A673 (cell line): Measurements from ENCODE around the gene C11orf52. TPM values are rescaled to one million over a fixed set of nuclear protein-coding genes. Genes with fewer than 3 reads are reported as not detected.

ENCODE experiments used
- BruUV-seq: library from RNA; stranded (reverse); fragments of 400-500 nt; replicated peaks from 2 replicates; lab custom pipeline; 2021; lab: Mats Ljungman, UMichigan
- CTCF ChIA-PET: fragments of 300-600 bp; sonication (Branson Sonifier 250); formaldehyde crosslinking; loops from one replicate; lab custom pipeline; 2022; ENCODE audit warnings: antibody characterized with exemption; lab: Charles Lee
- POLR2A ChIA-PET: fragments of 300-600 bp; sonication (Branson Sonifier 250); formaldehyde crosslinking; loops from one replicate; lab custom pipeline; 2022; ENCODE audit warnings: antibody characterized with exemption; ENCODE audit not compliant: low non-redundant PET; lab: Charles Lee
- DNase-seq: peaks from one replicate; pipeline ENCODE4 v3.0.0-alpha.2; 2015; ENCODE audit warnings: low spot score
- H3K27ac ChIP-seq: fragments of 200-600 bp; sonication (generic); 2 replicates; pipeline ENCODE4 v1.5.1; 2016; ENCODE audit warnings: mixed run types, low read depth, mild to moderate bottlenecking, mixed read lengths, antibody characterized with exemption, low read length; ENCODE audit not compliant: poor library complexity, severe bottlenecking
- H3K27me3 ChIP-seq: fragments of 200-600 bp; sonication (generic); replicated peaks from 2 replicates; pipeline ENCODE4 v1.6.1; 2017; ENCODE audit warnings: mixed run types, low read depth, mild to moderate bottlenecking, mixed read lengths, antibody characterized with exemption, low read length; ENCODE audit not compliant: insufficient read depth, poor library complexity
- H3K36me3 ChIP-seq: fragments of 200-600 bp; sonication (generic); 2 replicates; pipeline ENCODE4 v1.6.1; 2016; ENCODE audit warnings: mixed run types, mild to moderate bottlenecking, mixed read lengths, antibody characterized with exemption, low read length; ENCODE audit not compliant: insufficient read depth, poor library complexity, severe bottlenecking
- H3K4me1 ChIP-seq: fragments of 200-600 bp; sonication (generic); 2 replicates; pipeline ENCODE4 v1.6.1; 2017; ENCODE audit warnings: mixed run types, mild to moderate bottlenecking, mixed read lengths, antibody characterized with exemption, low read length; ENCODE audit not compliant: insufficient read depth, poor library complexity, severe bottlenecking
- H3K4me3 ChIP-seq: fragments of 200-600 bp; sonication (generic); 2 replicates; pipeline ENCODE4 v1.5.1; 2016; ENCODE audit warnings: low read depth, mixed run types, mild to moderate bottlenecking, mixed read lengths, low read length; ENCODE audit not compliant: poor library complexity, severe bottlenecking
- H3K9me3 ChIP-seq: fragments of 200-600 bp; sonication (generic); 2 replicates; pipeline ENCODE4 v1.6.1; 2016; ENCODE audit warnings: mixed run types, low read depth, mild to moderate bottlenecking, mixed read lengths, antibody characterized with exemption, low read length; ENCODE audit not compliant: poor library complexity, severe bottlenecking
- EZH2 ChIP-seq: fragments of 200-600 bp; sonication (generic); IDR thresholded peaks from 2 replicates; pipeline ENCODE4 v1.6.1; 2017; ENCODE audit warnings: borderline replicate concordance, low read depth, mild to moderate bottlenecking, mixed read lengths, antibody characterized with exemption, low read length; ENCODE audit not compliant: poor library complexity, severe bottlenecking
- intact Hi-C: fragments of 100-400 bp; cut with micrococcal nuclease; formaldehyde crosslinking; loops from one replicate; pipeline ENCODE4 v1.10.0; 2022; ENCODE audit not compliant: unreplicated experiment
- total RNA-seq: library from RNA; stranded (reverse); gene quantifications from 2 replicates; pipeline ENCODE4 v1.2.3, GENCODE V29; 2021
- TF ChIP-seq, protein P1 (sequence below): fragments of 300-800, 200-600 bp; sonication (generic); conservative IDR thresholded peaks from 2 replicates; pipeline ENCODE4 v1.5.1; 2017; ENCODE audit warnings: low read depth, mild to moderate bottlenecking, antibody characterized with exemption, low read length, moderate library complexity, mixed read lengths

Gene C11orf52
- total RNA-seq, 1 experiment from 2014 or later, result 1.4 TPM

DNA sequence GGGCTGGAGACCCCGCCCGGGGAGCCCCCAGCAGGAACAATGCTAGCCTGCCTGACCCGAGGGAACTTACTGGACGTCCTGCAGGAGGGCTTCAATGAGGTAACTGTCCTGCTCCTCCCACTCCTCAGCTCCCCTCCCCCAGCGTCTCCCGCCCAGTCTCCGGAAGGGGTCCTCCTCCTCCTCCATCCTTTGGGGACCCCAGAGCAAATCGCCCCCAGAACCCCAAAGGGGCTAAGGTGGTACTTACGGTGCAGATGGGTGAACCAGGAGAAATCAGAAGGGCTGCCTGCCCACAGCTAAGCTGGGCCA lies 18.7 kb downstream of the C11orf52 start:
- POLR2A ChIA-PET, result interaction anchor here (0.6 kb wide), 1 partner anchor 27 kb away, joined by 3 read pairs; no protein-coding TSS in a partner anchor
- Histone ChIP-seq H3K4me3 (peak overlapping the region; percentile 58), H3K27me3 (no peaks in the 10 kb centered on the region), H3K27ac (peak overlapping the region; percentile 45), H3K9me3 (no peaks in the 10 kb centered on the region), H3K36me3 (no peaks in the 10 kb centered on the region), H3K4me1 (peaks cover 44% of the 10 kb centered on the region)
- CTCF ChIA-PET, result interaction anchor here (0.8 kb wide), 1 partner anchor 66 kb away, joined by 3 read pairs; the partner anchor contains the start of gene ALG9
- no peak for DNase-seq
- TF ChIP-seq EZH2, result no peak
- TF ChIP-seq, protein P1, sequence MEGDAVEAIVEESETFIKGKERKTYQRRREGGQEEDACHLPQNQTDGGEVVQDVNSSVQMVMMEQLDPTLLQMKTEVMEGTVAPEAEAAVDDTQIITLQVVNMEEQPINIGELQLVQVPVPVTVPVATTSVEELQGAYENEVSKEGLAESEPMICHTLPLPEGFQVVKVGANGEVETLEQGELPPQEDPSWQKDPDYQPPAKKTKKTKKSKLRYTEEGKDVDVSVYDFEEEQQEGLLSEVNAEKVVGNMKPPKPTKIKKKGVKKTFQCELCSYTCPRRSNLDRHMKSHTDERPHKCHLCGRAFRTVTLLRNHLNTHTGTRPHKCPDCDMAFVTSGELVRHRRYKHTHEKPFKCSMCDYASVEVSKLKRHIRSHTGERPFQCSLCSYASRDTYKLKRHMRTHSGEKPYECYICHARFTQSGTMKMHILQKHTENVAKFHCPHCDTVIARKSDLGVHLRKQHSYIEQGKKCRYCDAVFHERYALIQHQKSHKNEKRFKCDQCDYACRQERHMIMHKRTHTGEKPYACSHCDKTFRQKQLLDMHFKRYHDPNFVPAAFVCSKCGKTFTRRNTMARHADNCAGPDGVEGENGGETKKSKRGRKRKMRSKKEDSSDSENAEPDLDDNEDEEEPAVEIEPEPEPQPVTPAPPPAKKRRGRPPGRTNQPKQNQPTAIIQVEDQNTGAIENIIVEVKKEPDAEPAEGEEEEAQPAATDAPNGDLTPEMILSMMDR, result no peak
- intact Hi-C loops, result loop anchor here (5.0 to 10.0 kb wide), 2 partner anchors 147 to 345 kb away; partner anchors contain the start of genes SDHD and TIMM8B
- no TSS peak for BruUV-seq

DNA sequence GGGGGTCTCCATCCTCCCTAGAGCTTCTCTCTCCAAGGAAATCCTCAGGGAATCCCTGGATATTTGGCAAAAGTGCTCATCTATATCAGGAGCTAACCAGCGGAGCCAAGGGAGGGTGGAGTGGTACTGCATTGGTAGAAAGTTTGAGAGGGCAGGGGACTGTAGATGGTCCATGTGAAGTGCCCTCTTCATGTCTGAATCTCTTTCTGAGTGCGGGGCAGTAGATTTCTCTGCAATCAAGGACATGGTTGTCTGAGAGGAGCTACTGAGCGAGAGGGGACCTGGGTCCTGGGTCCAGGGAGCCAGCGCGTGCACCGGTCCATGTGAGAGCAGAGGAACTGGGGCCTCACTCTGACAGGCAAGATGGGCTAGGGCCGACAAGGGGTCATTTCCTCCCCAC lies 19.1 kb downstream of the C11orf52 start:
- BruUV-seq, result no TSS peak
- intact Hi-C loops, result loop anchor here (5.0 to 10.0 kb wide), 2 partner anchors 147 to 344 kb away; partner anchors contain the start of genes SDHD and TIMM8B
- ChIA-PET POLR2A (interaction anchor here (0.6 kb wide), 1 partner anchor 27 kb away, joined by 3 read pairs; no protein-coding TSS in a partner anchor), CTCF (interaction anchor here (0.8 to 1.0 kb wide), 2 partner anchors 9 to 66 kb away, joined by 3 read pairs; partner anchors contain the start of gene ALG9)
- Histone ChIP-seq H3K27me3 (no peaks in the 10 kb centered on the region), H3K4me3 (peak overlapping the region; percentile 58), H3K4me1 (peaks cover 44% of the 10 kb centered on the region), H3K9me3 (no peaks in the 10 kb centered on the region), H3K36me3 (no peaks in the 10 kb centered on the region), H3K27ac (no peak overlapping the region)
- TF ChIP-seq, protein P1, result no peak
- TF ChIP-seq EZH2, result no peak
- no peak for DNase-seq

DNA sequence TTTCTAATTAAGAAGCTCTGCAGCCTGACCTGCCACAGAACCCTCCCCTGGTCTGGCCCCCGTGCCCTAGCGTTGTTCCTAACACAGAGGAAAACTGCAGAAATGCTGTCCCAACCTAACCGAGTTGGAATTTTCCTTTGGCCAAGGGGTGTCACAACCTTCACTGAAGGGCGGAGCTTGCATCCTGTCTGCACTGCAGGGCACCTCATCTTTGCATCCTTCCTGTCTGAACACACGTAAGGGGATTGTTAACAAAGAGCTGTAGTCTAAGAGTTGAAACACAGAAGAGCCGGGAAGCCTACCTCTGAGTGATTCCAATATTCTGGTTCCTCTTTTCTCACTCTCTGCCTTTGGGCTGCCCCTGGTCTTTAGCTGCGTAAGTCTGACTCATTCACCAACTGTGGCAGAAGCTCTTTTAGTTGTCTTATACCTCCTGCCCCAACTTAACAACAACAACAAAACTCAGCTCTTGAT lies 20.0 kb downstream of the C11orf52 start:
- Histone ChIP-seq H3K4me1 (peaks cover 44% of the 10 kb centered on the region), H3K27ac (no peak overlapping the region), H3K9me3 (no peaks in the 10 kb centered on the region), H3K27me3 (no peaks in the 10 kb centered on the region), H3K4me3 (peak overlapping the region; percentile 58), H3K36me3 (no peaks in the 10 kb centered on the region)
- BruUV-seq, result TSS peak; percentile 32
- intact Hi-C loops, result loop anchor here (5.0 to 10.0 kb wide), 2 partner anchors 146 to 344 kb away; partner anchors contain the start of genes SDHD and TIMM8B
- ChIA-PET CTCF (interaction anchor here (0.5 to 1.0 kb wide), 3 partner anchors 9 to 17 kb away, joined by 3 to 7 read pairs (median 5); no protein-coding TSS in a partner anchor), POLR2A (interaction anchor here (0.5 to 0.8 kb wide), 3 partner anchors 78 to 580 kb away, joined by 3 to 13 read pairs (median 3); no protein-coding TSS in a partner anchor)
- DNase-seq, result peak; percentile 35
- TF ChIP-seq, protein P1, result no peak
- no peak for TF ChIP-seq EZH2
